MV-4-11 (cell line): ENCODE measurements around the gene SETD4.
A peak's percentile ranks its signal among the peaks of the same experiment; 100 is the strongest.

Source experiments
- DNase-seq: peaks from one replicate; lab custom pipeline; 2025; lab: John Stamatoyannopoulos, UW

Gene SETD4

DNA sequence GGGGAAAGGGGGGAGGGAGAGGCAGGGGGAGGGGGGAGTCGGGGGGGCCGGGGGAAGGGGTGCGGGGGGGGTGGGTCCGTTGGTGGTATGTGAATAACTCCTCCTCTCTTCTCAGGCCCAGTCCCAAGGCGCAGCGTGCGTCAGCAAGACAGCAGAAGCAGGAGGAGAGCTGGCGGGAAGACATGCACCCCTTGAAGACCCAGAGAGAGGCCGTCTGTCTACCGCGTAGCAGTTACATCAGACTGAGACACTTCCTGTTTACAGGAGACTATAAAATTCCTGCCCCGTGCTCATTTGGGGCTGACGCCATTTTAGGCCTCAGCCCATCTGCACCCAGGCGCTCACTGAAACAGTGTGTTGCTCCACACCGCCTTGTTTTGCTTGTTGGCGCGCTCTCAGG is 55.3 kb downstream of the SETD4 start:
- DNase-seq, result peak; percentile 32

DNA sequence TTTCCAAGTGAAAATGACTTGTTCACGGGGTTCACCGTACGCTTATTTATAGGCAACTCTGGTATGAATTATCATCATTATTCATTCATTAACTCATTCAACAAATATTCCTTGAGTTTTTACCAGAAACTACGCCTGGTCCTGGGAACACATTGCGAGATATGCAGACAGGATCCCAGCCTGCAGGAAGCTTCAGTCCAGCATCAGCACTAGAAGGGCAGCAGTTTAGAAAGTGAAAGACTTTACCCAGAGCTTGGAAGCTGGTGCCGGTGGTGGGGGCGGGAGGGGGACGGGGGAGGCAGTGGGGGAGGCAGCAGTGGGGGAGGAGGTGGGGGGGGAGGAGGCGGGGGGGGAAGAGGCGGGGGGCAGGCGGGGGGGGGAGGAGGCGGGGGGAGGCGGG is 55.9 kb downstream of the SETD4 start:
- DNase-seq, result no peak

DNA sequence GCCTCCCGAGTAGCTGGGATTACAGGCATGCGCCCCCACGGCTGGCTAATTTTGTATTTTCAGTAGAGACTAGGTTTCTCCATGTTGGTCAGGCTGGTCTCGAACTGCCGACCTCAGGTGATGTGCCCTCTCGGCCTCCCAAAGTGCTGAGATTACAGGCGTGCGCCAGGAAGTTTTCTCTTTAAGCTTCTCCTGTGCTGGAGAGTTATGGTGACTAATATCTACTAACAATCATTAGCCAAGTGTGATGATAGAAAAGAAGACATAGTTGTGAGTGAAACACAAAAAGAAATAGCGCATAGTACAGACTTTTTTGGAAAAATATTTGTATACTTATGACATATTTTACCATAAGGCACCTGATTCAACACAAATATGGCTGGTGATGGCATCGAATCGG is 56.5 kb downstream of the SETD4 start:
- no peak for DNase-seq

DNA sequence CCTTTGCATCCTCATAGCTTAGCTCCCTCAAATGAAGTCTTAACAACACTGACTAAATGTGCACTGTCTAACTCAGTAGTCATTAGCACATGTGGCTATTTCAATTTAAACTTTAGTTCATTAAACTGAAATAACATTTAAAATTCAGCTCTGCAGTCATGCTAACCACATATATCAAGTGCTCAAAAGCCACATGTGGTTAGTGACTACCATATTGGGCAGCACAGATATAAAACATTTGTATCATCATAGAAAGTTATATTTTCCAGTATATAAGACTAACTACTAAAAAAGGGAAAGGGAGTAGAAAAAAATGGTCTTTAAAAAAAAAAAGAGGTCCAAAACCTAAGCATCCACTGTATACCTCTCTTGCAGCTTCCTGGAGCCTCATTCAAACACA is 64.1 kb downstream of the SETD4 start:
- no peak for DNase-seq

DNA sequence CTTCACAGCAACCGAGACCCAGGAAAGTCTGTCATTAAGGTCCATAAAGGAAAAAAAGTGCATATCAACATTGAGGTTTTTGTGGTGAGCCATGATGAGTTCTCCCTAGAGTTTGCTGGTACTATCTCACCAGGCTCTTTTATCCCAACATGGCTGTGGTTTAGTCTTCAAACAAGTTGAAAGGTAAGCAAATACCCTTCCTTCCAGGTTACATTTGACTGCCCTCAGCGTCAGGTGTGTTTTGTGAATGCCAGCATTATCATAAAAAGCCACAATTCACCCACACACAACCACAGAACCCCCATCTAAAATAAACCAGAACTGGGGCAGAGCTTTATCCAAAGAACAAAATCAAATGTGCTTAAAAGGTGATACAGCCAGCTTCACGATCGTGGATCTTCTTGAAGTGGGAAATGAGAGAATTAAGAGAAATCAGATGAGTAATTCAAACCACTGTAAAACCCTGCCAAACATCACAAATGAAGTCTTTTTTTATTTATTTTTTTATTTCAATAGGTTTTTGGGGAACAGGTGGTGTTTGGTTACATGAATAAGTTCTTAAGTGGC is 64.7 kb downstream of the SETD4 start:
- DNase-seq, result no peak

DNA sequence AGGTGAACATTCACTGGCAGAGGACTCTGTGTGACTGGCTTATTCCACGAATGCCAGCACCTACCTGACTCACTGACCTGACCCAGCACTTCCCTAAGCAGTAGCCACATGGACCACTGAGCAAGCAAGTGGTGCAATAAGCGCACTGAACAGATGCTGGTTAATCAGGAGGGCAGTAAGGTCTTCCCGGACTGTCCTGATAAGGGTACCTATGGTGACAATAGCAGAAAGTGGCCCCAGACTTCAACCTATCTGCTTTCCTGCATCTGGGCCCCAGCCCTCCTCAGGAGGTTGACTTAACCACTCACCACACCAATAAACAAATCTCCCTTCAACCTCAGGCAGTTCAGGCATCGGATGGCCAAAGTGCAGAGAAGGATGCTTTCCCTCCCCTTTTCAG is 65.7 kb downstream of the SETD4 start:
- DNase-seq, result no peak

DNA sequence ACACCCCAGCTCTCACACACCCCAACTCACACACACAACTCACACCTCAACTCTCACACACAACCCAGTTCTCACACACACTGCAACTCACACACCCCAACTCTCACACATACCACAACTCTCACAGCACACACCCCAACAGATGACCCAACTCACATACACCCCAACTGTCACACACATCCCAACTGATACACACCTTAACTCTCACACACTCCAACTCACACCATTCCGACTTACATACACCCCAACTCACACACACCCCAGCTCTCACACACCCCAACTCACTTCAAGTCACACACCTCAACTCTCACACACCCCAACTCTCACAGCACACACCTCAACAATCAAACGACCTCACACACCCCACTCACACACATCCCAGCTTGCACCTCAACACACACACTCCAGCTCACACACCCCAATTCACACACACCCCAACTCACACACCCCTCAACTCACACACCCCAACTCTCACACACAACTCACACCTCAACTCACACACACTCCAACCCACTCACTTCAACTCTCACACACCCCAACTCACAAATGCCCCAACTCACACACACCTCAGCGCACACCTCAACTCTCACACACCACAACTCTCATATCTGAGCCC is 66.3 kb downstream of the SETD4 start:
- no peak for DNase-seq

DNA sequence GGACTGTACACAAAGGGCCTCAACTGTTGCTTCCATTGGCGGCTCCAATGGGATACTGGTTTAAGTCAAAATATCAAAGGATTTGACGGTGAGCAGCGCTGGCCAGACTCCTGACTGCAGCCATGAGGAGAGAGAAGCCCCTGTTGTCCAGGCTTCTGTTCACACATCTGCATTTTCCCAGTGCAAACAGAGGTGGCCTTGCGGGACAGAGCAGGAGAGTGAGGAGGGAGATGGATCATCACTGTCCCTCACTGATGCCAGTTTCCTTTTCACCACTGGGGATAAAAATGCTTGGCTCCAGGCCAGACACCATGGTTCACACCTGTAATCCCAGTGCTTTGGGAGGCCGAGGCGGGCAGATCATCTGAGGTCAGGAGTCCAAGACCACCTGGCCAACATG is 69.2 kb downstream of the SETD4 start:
- DNase-seq, result no peak

DNA sequence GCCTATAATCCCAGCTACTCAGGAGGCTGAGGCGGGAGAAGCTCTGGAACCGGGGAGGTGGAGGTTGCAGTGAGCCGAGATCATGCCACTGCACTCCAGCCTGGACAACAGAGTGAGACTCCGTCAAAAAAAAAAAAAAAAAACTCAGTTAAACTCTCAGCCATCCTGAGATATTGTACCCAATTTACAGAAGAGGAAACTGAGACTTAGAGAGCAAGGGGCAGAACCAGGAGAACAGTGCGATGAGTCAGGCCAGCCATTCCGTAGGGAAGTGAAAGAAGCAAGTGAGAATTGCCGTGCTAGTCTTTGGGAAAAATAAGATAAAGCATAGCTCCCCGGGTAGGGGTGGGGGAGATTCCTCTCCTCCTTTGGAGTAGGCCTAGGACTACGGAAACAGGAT is 69.7 kb downstream of the SETD4 start:
- DNase-seq, result no peak

DNA sequence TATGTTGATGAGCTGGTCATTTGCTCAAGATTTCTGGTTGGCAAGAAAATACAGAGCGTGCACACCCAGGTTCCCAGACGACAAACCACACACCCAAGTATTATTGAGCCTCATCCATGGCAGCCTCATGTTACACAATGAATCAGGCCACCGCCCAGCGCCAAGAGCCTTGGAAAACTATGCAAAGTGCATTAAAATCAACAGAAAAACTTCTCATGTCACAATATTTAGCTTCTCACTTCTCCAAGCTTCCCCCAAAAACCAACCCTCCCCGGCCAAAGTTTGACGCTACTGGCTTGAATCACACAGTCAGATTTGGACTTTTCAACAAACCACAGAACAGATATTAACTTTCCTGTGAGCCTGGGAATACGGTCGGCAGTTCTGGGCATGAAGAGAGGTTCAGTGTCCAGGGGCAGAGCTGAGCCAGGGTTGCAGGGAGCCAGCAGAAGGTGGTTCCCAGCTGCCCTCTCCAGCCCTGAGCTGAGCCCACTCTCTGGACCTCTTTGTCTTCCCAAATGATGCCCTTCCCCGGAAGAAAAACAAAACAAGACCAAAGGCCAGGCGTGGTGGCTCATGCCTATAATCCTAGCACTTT is 71.1 kb downstream of the SETD4 start:
- DNase-seq, result no peak

DNA sequence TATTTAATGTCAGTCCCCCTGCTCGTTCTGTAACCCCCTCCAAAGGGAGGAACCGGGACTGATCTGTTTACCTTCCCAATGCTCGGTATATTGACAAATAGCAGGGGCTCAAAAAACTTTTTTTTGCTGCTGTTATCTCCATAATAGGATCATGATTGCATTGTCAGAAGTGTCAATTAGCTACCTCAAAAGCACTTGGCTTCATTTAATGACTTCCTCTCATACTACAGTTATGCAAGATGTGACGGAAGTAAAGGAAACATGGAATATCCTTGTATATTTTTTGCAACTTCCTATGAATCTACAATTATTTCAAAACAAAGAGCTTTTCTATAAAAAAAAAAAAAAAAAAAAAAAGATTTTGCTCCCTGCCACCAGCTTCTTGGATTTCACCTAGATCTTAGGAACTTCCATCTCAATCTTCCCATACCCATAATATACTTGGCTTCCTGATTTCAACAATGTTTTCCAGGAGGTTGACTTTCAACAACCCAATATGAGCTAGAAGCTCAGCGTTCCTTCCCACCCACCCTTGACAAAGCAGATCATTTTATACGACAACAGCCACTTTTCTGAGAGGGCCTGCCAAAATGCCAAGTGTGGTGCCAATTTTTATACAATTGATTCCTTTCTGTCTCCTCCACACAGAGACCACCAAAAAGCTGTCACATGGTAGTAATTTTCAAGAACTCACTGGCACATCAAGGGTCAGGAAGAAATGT is 71.7 kb downstream of the SETD4 start:
- DNase-seq, result peak; percentile 23

DNA sequence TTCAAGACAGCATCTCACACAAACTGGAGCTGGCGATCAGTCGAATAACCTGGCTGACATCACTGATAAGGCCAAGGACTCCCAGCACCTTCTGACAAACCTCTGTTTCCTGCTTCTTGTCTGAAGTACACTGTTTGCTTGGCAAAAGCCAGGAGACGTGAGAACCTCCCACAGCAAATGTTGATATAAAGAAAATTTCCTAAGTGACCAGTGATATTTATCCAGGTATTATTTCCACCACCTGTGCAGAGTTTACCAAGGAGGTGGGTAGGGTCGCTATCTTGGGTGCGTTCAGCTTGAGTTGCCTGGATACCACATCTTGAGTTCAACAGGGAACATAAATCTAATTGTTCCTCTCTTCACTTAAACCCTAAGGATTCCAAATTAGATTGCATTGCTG is 72.9 kb downstream of the SETD4 start:
- DNase-seq, result no peak

DNA sequence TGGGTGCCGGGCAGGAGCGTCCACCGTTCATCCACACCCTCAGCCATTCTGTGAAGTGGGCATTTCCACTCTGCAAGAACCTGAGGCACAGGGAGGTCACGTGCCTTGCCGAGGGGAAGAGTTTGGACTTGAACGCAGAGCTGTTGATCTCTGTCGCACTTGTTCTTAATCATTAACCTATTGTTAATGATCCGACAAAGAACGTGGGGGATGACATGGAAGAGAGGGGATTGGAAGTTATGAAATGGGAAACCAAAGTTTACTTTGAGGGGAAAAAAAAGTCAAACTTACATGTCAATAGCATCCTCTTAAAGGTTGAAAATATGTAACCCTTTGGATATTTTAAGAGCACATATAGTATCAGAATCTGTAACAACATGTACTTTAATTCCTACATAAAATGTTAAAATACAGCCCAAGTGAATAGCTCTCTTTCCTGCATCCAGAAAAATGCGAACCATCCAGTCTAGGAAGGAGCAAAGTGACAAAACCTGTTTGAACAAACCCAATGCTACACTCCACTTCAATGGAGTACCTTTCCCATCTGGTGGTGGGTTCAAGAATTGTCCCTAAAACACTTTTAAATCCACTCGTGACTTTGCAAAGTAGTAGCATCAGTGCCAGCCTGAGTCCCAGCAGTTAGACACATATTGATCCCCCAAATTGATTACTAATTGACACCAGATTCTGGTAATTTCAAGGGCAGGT is 75.5 kb downstream of the SETD4 start:
- no peak for DNase-seq
